GM12875 (cell line): ENCODE measurements around the gene PSMG2.

ENCODE experiments used
- H3K4me3 ChIP-seq: one replicate; pipeline ENCODE4 v1.5.1; 2011; ENCODE audit warnings: low read depth, low read length, control low read depth
- CTCF ChIP-seq: IDR thresholded peaks from 2 replicates; pipeline ENCODE4 v1.5.1; 2011; ENCODE audit warnings: low read depth, mild to moderate bottlenecking, control low read depth, inconsistent platforms, low read length, moderate library complexity, borderline replicate concordance; ENCODE audit not compliant: insufficient read depth

Gene PSMG2

DNA sequence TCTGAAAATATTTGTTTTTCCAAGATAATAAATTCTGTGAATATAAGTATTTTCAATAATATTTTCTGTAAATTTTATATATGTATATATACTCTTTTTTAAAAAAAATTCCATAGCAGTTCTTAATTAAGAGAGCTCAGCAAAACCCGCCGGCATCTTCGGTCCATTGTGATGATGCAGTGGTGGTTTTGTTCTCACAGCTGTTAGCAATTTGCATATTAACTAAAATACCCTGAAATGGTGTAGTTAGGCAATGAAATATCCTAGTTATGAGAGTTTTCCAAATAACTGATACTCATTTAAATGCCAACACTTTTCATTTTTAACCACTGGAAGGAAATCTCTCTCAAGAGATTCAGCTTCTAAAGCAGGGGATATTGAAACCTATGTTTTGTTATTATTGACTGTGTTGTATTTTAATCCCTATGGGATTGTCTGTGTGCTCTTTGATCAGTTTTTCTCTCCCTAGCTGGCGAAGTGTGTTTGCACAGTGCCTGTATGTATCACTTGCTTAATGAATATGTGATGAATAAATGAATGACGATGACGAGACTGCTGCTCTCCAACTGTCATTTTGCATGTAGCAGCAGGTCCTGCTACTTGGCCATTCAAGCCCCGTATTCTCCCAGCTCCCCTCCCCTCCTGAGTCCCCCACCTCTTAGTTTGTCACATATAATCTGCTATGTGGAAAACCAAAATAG, 42.4 kb downstream of the PSMG2 start:
- no peak overlapping the region for H3K4me3 ChIP-seq
- TF ChIP-seq CTCF: no peak

DNA sequence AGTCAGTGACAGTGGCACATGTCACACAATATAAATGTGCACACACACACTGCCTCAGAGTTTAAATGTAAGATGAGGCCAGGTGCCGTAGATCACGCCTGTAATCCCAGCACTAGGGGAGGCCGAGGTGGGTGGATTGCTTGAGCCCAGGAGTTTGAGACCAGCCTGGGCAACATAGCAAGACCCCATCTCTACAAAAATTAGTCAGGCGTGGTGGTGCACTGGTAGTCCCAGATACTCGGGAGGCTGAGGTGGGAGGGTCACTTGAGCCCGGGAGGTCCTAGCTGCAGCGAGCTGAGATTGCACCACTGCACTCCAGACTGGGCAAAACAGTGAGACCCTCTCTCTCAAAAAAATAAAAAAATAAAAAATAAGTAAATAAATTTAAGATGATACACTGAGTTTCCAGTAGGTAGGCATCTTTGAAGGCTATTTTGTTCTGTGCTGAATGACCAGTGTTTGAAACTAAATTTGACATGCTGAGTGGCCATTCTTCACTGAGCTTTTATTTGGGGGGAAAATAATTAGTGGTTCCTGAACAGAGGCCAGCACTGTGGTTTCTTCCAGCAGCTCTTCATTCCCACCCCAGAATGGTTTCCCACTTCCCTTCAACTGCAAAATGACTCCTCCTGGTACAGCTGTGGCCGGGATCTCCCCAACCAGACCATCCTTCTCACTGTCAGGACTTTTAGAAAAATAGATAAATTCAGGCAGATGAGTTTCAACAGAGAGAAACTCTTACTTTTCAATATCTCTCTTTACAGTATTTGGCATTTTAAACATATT, 44.9 kb downstream of the PSMG2 start:
- no peak for TF ChIP-seq CTCF
- H3K4me3 ChIP-seq: no peak overlapping the region

DNA sequence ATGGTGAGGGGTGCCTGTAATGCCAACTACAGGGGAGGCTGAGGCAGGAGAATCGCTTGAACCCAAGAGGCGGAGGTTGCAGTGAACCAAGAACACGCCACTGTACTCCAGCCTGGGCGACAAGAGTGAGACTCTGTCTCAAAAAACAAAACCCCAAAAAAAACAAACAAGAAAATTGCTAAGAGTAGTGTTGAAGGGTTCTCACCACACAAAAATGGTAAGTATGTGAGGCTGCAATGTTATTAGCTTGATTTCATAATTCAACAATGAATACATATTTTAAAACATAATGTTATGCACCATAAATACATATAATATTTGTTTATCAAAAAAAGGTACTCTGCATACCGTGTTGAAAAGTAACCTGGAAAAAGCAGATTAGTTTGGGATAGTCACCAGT, 45.8 kb downstream of the PSMG2 start:
- TF ChIP-seq CTCF: no peak
- H3K4me3 ChIP-seq: no peak overlapping the region

DNA sequence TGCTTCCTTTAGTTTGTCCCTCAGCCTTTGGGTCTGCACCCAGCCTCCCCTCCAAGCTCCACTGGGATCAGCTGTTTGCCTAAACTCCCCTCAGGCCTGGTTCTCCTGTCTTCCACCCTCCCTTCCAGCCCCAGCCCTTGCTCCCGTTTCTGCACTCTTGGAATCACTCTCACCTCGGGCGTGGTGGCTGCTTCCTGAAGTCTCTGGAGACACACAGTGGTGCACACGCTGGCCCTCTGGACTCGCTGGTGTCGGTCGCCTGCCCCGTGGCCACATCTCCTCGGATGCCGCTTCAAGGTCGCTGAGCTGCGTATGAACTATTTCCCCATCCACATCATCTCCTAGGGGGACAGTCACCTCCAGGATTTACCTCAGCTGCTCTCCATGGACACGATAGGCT, 46.3 kb downstream of the PSMG2 start:
- H3K4me3 ChIP-seq: no peak overlapping the region

GRCh38 chr18:12750076-12750714, 47.4 kb downstream of the PSMG2 start:
- TF ChIP-seq CTCF: no peak
- H3K4me3 ChIP-seq: no peak overlapping the region

More for the DNA sequence above, 46.3 kb downstream of the PSMG2 start:
- no peak for TF ChIP-seq CTCF

GRCh38 chr18:12750715-12751502, 48.1 kb downstream of the PSMG2 start:
- no peak overlapping the region for H3K4me3 ChIP-seq
- no peak for TF ChIP-seq CTCF
